Measurements from ENCODE around the gene ARID5B.

Gene ARID5B

DNA sequence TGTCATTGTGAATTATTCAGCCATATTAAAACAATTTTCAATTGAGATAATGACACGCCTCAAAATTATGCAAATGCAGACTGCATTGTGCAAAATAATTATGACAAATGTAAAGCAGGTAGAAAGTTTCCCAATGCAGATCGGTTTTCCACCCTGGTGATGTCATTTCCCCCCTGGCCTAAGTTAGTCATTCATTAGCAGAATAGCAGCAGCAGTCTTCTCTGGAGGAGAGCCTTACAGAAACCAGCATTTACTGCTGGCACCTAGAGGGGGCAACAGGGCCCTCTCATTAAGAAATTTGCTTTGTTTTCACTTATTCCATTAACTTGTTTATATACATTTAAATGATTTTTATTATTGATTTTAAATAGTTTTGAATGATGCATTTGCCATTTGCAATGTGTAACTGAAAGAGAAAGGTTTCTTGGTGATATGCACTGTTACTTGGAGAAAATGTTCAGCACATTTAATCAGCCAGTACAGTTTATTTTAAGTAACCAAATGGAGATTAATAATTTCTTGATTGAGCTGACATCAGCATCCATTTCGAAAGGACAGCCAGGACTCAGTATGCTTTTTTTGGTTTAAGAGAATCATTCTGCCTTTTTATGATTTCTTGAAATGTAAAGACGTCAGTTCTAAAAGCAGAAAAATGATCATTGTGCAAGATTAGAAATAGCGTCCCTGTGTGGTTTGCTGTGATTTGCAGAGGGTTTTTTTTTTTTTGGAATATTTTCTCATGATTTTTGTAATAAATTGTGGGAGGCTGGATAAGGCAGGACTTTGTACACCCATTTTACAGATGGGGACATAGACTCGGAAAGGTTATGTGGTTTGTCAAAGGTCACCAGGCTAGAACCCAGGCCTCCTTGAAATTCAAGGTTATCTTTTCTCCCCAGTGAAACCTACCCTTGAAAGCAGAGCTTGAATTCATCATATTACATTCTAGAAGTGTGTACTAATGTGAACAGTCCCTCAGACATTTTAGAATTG, 3.5 kb downstream of the ARID5B start:
- peak; percentile 83 for DNase-seq

DNA sequence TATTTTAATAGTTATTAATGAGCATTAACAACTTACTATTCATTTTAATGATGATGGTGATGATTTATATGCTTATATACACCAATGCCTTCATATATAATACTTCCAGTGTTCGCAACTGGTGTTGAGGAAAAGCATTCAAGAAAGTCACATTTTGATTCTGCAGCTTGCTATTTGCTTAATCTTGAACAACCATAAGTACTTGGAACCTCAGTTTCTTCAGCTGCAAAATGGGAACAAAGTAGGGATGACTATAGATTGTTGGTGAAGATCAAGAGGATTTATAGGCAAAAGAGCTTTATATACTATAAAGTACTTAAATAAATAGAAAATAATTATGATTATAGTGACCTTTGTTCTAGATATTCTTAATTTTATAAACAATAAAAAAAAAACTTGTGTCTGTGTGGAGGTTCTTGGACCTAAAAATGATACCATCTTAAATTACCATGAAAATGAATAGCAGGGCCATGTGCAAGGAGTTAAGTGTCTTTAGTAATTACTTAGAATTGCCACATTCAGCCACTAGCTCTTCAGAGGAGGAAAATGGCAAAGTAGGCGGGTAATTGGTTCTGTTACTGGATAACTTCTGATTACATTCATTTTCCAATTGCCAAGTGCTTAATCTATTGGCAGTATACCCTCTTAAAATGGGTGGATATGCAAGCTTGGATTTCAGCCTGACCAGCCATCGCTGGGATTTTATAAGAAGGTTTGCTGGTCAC, 4.5 kb downstream of the ARID5B start:
- peak; percentile 11 for DNase-seq

DNA sequence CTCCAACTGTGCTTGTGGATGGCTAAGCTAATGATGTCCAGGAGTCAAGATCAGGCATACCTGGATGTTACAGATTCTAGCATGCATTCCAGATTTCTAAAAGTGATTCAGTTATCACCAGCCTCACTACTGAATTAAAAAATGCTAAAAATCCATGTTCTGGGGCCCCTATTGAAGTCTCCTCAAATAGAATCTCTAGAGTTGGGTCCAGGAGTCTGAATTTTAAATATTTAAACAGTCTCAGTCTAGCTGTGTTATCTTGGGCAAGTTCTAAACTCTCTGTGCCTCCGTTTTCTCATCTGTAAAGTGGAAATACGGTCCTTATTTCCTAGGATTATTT, 5.0 kb downstream of the ARID5B start:
- DNase-seq, result no peak

DNA sequence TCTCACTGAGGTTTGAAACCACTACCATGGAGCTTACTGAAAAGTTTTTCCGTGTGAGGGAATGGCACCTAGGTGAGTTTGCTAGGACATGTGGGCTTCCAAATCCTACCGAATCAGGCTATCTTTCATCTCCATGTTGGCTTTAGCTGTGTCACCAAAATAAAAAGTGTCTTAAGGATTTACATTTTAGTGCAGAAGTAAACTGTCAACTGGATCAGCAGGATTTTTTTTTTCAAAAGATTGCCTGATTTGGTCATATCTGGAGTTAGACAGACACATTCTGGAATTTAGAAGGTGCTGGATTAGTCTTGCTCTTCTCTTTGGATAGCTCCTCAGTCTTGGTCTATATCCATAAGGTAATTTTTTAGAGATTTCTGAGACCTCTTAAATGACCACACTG, 5.5 kb downstream of the ARID5B start:
- no peak for DNase-seq

DNA sequence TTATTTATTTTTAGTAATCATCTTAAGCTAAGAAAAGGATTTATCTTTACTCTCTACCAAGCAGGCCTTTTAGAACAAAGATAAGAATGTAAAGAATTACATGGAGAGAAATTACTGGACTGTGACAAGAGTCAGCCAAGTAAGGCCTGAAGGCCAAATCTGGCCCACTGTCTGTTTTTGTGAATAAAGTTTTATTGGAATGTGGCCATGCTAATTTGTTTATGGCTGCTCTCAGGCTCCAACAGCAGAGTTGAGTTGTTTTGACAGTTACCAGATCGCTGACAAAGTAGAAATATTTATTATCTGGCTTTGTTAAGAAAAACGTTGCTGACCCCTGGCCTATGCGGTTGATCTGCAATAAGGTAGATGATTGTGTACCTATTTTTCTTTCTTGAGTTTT, 6.1 kb downstream of the ARID5B start:
- DNase-seq, result no peak

DNA sequence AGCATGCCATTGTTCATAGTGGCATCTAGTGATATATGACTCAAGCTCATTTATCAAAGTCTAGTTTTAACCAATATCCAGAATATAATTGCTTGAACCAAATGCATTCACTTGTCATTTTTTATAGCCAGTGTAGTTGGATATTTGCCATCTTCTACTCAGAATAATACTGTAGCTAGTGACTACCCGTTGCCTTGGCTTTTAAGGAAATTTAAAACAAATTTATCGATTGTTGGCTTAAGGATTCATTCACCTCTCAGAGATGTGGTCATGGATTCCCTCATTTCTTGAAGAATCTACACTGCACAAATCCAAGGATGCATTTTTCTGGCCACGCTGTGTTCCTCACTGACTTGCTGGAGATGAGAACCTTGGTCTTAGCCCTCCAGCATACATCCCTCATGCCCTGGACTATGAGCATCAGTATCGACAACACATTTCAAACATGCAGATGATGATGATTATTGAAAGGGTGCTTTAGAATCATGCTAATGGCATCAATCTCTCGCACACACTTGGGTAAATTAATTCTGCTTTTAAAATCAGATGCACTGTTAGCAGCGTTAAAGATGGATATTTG, 8.8 kb downstream of the ARID5B start:
- DNase-seq, result no peak

DNA sequence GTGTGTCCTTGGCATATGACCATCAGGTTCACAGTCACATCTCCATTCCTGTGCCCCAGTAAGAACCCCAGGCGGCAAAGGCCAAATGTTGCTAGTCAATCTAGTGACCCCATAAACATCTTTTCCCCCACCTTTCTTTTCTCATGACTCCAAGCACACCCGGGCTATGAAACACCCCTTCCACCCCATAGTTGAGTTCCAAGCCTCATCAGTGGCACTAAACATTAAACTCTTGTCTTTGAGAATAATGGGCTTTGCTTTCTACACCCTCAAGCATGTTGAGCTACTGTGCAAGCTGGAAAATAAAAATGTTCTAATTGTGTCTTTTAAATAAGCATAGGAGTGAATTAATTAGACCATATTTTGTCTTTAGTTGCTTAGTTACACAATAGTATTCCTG, 9.4 kb downstream of the ARID5B start:
- no peak for DNase-seq

DNA sequence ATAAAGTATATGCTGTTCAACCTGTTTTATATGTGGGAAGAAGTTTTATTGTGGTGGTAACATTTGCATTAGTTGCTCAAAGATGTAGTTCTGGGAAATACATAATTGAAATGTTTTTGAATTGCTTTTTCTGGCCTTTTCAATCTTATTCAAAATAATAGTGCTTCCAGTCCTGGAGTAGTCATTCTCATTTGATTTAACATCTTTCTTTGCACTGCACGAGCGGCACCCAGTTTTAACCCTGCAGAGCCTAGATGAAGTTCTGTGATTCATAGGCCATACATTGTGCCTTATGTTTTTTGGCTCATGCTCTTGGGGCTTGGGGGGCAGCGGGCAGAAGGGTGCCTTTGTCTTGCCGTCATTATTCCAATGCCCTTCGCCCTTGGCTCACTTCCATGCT, 9.9 kb downstream of the ARID5B start:
- DNase-seq, result no peak

DNA sequence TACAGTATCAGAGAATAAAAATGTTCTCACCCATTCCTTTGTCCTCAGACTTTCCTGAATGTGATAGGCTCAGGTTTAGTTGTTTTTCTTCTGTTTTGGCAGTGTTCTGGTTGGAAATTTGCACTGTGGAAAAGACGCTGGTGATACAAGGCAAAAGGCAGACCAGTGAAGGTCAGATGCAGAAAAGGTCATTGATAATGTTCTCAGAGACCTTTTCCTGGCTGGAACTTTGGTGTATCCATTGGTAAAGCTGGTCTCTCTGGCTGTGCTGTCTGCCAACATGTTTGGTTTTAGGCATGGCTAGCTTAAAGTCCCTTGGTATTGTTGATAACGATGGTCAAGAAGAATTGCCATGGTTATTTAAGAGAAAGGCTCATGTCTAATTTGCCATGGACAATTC, 11.5 kb downstream of the ARID5B start:
- DNase-seq, result no peak

DNA sequence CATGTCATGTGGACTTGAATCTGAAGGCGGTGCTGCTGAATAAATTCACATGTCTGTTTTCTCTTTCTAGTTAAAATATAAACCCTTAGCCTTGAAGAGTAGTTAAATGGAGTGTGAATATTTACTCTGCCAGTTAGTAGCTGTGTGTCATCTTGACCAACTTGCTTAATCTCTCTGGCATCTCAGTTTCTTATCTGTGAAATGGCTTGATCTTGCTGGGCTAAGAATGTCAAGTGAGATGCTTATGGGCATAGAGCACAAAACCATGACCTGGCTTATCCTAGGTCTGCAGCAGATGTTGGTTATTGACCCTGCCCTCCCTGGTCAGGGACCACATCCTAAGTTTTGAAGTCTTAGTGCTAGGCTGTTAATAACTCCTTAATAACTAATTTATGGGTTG, 16.6 kb downstream of the ARID5B start:
- DNase-seq, result no peak

DNA sequence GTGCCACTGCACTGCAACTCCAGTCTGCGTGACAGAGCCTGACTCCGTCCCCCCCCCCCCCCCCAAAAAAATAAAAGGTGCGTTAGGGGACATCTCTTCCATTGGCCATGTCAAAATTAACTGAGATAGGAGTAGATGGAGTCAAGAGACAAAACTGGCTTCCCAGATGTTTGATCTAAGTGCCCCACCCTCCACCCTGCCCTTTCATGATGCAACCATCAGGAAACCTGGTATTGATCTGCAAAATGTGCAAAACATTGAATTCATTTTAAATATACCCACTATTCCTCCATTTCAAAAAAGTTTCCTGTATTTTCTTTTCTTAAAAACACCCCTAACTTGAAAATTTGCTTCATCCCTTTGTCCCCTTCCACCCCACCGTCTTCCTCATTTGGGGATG, 17.5 kb downstream of the ARID5B start:
- no peak for DNase-seq

DNA sequence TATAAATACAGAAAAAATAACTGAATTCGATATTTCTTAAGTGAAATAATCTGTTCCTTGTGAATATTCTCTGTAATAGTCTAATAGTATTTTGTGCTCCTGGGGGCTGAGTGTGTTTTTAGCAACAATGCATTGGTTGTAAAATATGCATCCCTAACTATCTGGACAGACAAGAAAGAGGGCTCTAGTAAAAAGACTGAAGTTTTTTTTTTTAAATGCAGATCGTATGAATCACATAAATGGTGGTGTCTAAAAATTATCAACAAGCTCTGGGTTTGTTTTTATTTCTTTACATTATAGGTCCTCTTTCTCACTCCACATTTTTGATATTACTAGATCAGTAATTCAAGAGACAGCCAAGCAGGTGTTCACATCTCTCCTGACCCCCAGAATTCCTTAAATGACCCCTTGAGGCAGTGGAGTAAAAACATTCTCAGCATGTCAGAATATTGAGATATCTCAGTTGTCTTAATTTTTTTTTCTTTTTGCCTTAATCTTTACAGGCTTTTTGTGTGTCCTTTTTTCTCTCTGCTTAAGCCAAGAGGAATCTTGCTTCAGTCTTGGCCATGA, 18.2 kb downstream of the ARID5B start:
- DNase-seq, result no peak

DNA sequence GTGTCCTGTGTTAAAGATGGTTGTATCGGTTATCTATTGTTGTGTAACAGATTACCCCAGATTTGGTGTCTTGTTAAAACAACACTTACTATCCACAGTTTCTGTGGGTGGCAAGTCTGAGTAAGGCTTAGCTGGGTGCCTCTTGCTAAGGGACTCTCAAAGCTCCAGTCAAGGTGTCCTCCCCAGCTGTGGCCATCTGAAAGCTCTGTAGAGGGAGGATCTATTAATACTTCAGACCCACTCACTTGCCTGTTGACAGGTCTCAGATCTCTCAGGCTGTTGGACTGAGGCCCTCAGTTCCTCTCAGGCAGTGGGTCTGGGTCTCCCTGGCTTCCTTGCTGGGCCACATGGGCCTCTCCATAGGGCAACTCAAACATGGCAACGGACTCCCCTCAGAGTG, 19.6 kb downstream of the ARID5B start:
- no peak for DNase-seq

DNA sequence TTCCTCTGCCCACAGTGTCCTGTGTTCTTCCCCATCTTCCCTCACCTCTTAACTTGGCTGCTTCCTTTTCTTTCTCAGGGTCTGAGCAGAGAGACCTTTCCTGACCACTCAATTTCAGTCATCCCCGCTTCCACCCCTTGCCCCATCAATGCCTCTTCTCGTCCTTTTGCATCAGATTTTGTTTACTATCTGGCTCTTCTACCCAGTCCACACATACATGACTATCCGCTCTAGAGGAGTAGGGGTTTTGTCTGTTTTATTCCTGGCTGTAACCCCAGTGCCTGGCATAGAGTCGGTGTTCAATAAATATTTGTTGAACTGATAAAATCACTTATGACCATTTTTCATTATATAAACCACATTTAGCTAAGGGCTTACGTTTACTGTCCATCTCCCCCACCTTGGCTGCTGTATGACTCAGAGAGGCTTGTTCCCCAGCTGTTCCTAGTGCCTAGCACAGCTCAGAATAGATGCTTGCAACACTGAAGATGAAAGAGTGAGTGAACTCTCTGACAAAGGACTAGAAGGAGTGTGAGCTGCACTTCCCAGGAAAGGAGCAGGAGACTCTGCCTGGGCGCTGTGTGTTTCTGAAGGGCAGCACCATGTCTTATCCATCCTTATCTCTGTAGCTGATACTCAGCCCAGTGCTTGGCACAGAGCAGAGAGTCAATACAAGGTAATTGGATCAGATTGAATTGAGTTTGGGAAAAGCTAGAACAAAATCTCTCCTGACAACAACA, 21.9 kb downstream of the ARID5B start:
- no peak for DNase-seq

DNA sequence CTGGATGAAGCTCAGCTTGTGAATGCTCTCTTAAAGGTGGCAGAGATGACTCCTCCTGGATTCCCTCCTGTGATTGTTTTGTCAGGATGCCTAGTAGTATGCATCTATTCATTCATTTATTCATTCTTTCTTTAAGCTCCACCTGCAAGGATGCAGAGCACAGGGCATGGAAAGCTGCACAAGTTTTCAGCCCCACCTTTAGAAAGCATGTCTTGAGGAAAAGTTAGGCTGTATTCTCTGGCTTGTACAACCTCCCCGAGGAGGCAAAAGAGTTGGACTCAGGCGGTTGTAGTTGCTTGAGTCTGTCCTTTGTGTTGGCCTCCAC, 22.4 kb downstream of the ARID5B start:
- no peak for DNase-seq

DNA sequence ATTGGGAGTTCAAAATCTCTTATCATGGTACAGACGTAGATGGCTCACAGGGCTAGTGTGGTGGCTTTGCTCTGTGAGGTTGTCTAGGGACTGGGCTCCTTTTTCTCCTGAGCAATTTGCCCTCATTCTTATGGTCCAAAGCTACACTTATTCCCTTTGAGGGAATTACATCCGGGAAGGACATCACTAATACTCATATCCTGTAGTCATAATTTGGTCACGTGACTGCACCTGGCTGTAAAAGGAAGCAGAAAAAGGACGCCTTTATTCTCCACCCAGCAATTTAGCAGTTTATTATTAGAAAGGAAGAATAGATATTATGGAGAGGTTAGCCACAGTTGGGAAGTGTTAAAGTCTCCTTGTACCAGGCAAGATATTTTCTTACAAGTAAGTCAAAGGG, 28.1 kb downstream of the ARID5B start:
- DNase-seq, result no peak

DNA sequence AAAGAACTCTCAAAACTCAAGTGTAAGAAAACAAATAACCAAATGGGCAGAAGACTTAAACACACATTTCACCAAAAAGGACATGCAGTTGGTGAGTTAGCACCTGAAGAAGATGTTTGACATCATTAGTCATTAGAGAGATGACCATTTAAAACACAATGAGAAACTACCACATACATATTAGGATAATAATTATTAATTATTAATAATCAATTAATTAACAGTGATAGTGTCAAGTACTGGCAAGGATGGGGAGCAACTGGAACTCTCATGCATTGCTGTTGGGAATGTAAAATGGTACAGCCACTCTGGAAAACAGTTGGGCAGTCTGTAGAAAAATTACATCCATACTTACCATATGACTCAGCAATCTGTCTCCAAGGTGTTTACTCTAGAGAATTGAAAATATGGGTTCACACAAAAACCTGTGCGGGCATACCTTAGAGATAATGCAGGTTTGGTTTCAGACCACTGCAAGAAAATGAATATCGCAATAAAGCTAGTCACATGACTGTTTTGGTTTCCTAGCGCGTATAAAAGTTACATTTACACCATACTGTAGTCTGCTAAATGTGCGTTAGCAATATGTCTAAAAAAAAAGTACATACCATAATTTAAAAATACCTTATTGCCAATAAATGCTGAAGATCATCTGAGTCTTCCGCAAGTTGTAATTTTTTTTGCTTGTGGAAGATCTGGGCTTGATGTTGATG, 30.3 kb downstream of the ARID5B start:
- DNase-seq, result no peak

DNA sequence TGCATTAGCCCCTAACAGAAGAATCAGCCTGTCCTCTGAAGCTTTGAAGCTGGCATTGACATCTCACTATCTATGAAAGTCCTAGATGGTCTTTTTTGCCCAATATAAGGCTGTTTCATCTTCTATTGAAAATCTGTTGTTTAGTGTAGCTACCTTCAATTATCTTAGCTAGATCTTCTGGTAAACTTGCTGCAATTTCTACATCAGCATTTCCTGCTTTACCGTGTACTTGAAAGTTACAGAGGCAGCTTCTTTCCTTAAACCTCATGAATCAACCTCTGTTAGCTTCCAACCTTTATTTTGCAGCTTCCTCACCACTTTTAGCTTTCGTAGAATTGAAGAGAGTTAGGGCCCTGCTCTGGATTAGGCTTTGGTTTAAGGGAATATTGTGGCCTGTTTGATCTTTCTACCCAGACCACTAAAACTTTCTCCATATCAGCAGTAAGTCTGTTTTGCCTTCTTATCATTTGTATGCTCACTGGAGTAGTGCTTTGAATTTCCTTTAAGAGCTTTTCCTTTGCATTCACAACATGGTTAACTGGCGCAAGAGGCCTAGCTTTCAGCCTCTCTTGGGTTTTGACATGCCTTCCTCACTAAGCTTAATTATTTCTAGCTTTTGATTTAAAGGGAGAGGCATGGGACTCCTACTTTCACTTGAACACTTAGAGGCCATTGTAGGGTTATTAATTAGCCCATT, 32.5 kb downstream of the ARID5B start:
- no peak for DNase-seq

DNA sequence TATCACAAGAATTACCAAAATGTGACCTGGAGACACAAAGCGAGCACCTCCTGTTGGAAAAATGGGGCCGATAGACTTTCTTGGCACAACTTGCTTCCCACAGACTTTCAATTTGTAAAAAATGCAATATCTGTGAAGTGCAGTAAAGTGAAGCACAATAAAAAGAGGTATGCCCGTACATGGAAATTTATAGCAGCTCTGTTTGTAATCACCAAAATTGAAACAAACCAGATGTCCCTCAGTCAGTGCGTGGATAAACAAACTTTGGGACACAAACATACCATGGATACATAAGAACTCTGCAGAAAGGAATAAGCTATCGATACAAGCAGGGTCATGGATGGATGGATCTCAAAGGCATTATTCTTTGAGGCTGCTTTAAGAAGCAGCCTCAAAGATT, 33.6 kb downstream of the ARID5B start:
- DNase-seq, result no peak

DNA sequence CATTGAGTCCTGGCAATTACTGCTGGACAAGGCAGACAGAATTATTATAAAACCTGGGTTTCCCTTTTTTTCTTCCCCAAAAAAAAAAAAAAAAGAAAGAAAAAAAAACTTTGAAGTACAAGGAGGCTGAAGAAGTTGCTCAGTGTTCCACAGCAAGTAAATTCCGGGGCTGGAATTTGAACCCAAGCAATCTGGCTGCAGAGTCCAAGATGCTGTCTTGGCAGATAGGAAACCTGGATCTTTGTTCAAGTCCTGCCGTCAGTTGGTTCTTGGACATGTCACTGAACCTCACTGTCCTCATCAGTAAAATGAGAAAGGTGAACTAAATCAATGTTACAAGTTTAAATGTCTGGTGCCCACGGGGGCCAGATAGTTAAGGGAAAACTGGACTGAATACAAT, 35.3 kb downstream of the ARID5B start:
- DNase-seq, result no peak

DNA sequence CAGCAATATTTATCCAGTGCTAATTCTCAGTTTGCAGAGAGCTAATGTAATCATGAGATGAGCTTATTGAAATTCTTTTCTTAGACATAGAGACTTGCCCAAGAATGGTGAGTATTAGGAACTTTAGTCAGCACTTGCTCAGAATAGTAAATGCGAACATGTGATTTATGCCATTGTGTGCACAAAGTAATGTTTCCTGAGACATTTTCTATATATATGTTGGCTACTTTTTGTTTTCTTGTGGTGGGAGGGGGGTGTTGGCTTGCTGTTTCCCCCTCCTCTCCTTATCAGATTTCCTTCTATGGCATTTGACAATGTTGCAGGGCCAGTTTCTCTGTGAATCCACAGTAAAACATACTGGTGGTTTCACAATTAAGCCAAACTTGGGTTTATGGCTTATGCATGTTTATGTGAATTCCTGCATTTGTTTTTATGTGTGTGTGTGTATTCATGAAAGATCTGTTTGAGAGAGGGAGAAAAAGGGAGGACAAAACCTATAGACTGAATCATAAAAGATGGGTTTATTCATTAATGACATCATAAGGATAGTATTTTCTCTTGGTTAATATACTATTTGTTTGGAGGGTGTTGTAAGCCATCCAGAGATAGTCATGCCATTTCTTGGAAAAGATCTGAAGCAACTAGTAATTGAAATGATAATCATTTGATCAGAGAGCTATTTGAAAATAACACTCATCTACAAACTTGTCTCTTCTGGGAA, 36.3 kb downstream of the ARID5B start:
- peak; percentile 83 for DNase-seq

All from suppressor macrophage treated with lipopolysaccharide for 4 hours (primary cell).